ENCODE measurements around the gene CATSPER4.

DNA sequence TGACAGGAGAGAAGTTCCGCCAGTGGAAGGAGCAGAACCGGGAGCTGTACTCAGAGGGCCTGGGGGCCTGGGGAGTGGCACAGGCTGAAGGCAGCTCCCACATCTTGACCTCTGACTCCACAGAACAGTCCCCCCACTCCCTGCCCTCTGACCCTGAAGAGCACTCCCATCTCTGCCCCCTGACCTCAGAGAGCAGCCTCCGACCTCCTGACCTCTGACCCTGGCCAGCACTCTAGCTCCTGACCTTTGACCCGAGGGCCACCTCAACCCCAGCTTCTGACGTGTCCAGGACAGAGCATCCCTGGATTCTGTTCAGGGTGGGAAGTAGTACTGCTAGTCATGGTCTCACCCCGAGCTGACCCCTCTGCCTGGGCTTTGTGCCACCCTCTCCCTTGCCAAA is 1.1 kb upstream of the CATSPER4 start:
- TF ChIP-seq, protein P1, sequence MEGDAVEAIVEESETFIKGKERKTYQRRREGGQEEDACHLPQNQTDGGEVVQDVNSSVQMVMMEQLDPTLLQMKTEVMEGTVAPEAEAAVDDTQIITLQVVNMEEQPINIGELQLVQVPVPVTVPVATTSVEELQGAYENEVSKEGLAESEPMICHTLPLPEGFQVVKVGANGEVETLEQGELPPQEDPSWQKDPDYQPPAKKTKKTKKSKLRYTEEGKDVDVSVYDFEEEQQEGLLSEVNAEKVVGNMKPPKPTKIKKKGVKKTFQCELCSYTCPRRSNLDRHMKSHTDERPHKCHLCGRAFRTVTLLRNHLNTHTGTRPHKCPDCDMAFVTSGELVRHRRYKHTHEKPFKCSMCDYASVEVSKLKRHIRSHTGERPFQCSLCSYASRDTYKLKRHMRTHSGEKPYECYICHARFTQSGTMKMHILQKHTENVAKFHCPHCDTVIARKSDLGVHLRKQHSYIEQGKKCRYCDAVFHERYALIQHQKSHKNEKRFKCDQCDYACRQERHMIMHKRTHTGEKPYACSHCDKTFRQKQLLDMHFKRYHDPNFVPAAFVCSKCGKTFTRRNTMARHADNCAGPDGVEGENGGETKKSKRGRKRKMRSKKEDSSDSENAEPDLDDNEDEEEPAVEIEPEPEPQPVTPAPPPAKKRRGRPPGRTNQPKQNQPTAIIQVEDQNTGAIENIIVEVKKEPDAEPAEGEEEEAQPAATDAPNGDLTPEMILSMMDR (IDR thresholded peaks at IDR 0.05; ENCODE audit: poor library complexity, severe bottlenecking), result no peak
- TF ChIP-seq, protein P2, sequence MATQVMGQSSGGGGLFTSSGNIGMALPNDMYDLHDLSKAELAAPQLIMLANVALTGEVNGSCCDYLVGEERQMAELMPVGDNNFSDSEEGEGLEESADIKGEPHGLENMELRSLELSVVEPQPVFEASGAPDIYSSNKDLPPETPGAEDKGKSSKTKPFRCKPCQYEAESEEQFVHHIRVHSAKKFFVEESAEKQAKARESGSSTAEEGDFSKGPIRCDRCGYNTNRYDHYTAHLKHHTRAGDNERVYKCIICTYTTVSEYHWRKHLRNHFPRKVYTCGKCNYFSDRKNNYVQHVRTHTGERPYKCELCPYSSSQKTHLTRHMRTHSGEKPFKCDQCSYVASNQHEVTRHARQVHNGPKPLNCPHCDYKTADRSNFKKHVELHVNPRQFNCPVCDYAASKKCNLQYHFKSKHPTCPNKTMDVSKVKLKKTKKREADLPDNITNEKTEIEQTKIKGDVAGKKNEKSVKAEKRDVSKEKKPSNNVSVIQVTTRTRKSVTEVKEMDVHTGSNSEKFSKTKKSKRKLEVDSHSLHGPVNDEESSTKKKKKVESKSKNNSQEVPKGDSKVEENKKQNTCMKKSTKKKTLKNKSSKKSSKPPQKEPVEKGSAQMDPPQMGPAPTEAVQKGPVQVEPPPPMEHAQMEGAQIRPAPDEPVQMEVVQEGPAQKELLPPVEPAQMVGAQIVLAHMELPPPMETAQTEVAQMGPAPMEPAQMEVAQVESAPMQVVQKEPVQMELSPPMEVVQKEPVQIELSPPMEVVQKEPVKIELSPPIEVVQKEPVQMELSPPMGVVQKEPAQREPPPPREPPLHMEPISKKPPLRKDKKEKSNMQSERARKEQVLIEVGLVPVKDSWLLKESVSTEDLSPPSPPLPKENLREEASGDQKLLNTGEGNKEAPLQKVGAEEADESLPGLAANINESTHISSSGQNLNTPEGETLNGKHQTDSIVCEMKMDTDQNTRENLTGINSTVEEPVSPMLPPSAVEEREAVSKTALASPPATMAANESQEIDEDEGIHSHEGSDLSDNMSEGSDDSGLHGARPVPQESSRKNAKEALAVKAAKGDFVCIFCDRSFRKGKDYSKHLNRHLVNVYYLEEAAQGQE (IDR thresholded peaks at IDR 0.05; ENCODE audit: borderline replicate concordance), result no peak
- TF ChIP-seq RAD21 (conservative IDR thresholded peaks at IDR 0.05) (no peak), EZH2 (IDR thresholded peaks at IDR 0.05; ENCODE audit: borderline replicate concordance, insufficient read depth, low read length, poor library complexity, severe bottlenecking) (no peak)

Data from neural cell (in vitro differentiated cells).